ENCODE data around the gene TRAP1.

TRAP1 gene

GRCh38 chr16:3687021-3687420 lies 30.3 kb downstream of the TRAP1 start:
- no peak for DNase-seq (ENCODE audit: low read depth)
- in situ Hi-C loops (cut with HindIII; ENCODE audit: low sequenced_read_pairs), result no loop called here
- no peak overlapping the region for H3K4me3 ChIP-seq (ENCODE audit: low read depth, low read length)
- TF ChIP-seq CTCF (IDR thresholded peaks at IDR 0.05; ENCODE audit: low read depth, low read length, missing control alignments), result no peak

DNA sequence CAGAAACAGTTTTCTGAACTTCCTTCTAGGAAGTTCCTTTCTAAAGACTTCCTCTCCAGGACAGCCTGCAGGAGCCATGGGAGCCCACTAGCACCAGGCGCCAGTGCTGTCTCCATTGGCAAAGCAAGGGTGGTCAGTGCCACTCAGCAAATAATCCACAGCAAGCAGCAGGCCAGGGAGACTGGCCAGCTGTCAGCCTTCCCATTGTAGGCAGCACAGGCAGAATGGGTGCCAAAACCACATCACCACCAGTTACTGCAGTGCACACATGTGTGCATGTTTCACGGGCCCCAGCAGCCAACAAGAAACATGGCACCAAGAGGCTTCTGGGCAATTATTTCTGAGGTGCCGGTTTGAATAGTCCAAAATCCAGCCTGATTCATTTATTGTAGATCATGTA lies 36.1 kb downstream of the TRAP1 start:
- DNase-seq (ENCODE audit: low read depth), result no peak
- in situ Hi-C loops (cut with HindIII; ENCODE audit: low sequenced_read_pairs), result no loop called here
- no peak overlapping the region for H3K4me3 ChIP-seq (ENCODE audit: low read depth, low read length)
- no peak for TF ChIP-seq CTCF (IDR thresholded peaks at IDR 0.05; ENCODE audit: low read depth, low read length, missing control alignments)

GRCh38 chr16:3677994-3678393 lies 39.3 kb downstream of the TRAP1 start:
- no peak for TF ChIP-seq CTCF (IDR thresholded peaks at IDR 0.05; ENCODE audit: low read depth, low read length, missing control alignments)
- no peak overlapping the region for H3K4me3 ChIP-seq (ENCODE audit: low read depth, low read length)
- DNase-seq (ENCODE audit: low read depth), result no peak
- in situ Hi-C loops (cut with HindIII; ENCODE audit: low sequenced_read_pairs), result loop anchor here (5.0 kb wide), 1 partner anchor 71 kb away; no protein-coding TSS in a partner anchor

GRCh38 chr16:3675601-3676130 lies 41.7 kb downstream of the TRAP1 start:
- no peak for TF ChIP-seq CTCF (IDR thresholded peaks at IDR 0.05; ENCODE audit: low read depth, low read length, missing control alignments)
- H3K4me3 ChIP-seq (ENCODE audit: low read depth, low read length), result no peak overlapping the region
- in situ Hi-C loops (cut with HindIII; ENCODE audit: low sequenced_read_pairs), result loop anchor here (5.0 kb wide), 1 partner anchor 68 kb away; no protein-coding TSS in a partner anchor
- DNase-seq (ENCODE audit: low read depth), result no peak

DNA sequence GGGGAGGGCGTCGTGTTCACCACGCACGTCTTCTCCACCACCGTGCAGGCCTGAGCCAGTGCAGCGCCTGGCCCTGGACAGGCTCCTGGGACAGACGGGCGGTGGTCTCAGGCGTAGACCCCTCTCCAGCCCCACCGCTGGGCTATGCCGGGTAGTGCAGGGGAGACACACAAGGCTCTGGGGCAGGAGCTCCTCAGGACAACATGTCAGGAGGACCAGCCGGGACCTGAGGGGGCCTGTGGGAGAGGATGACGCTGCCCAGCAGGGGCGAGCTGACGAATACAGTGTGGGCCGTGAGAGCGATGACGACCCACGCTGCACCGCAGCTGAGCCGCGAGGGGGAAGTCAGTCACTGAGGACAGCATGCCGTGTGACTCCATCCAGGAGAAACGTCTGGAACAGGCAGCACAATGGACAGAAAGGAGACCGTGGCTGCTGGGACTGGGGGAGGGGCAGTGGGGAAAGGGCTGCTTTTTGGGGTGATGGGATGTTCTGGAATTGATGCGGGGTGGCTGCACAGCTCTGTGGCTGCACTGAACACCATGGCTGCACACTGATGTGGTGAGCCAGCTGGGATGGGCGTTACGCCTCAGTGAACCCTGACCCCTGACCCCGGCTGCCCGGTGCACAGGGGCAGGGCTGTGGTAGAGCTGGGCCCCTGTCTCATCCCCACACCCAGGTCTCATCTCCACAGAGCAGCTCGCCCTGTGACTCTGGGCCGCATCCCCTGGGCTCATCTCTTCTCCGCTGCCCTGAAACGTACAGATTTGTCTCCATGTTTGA lies 42.6 kb downstream of the TRAP1 start:
- no peak overlapping the region for H3K4me3 ChIP-seq (ENCODE audit: low read depth, low read length)
- no peak for DNase-seq (ENCODE audit: low read depth)
- in situ Hi-C loops (cut with HindIII; ENCODE audit: low sequenced_read_pairs), result loop anchor here (5.0 kb wide), 1 partner anchor 67 kb away; no protein-coding TSS in a partner anchor
- no peak for TF ChIP-seq CTCF (IDR thresholded peaks at IDR 0.05; ENCODE audit: low read depth, low read length, missing control alignments)

GRCh38 chr16:3673676-3674377 lies 43.5 kb downstream of the TRAP1 start:
- H3K4me3 ChIP-seq (ENCODE audit: low read depth, low read length), result no peak overlapping the region
- no peak for TF ChIP-seq CTCF (IDR thresholded peaks at IDR 0.05; ENCODE audit: low read depth, low read length, missing control alignments)
- in situ Hi-C loops (cut with HindIII; ENCODE audit: low sequenced_read_pairs), result no loop called here
- DNase-seq (ENCODE audit: low read depth), result no peak

All from astrocyte of the cerebellum (primary cell).